Ishikawa (cell line): ENCODE measurements around the gene ALDH3A1.

Experiments used
- CEBPB ChIP-seq: IDR thresholded peaks from 2 replicates; pipeline ENCODE4 v1.6.1; 2012
- CREB1 ChIP-seq: IDR thresholded peaks from 2 replicates; pipeline ENCODE4 v1.6.1; 2012; ENCODE audit warnings: low read depth
- EGR1 ChIP-seq: IDR thresholded peaks from 2 replicates; pipeline ENCODE4 v1.6.1; 2012
- EP300 ChIP-seq: IDR thresholded peaks from 2 replicates; pipeline ENCODE4 v1.6.1; 2012; ENCODE audit warnings: borderline replicate concordance
- FOXM1 ChIP-seq: IDR thresholded peaks from 2 replicates; pipeline ENCODE4 v1.6.1; 2012; ENCODE audit warnings: low read depth, borderline replicate concordance
- NFIC ChIP-seq: IDR thresholded peaks from 2 replicates; pipeline ENCODE4 v1.6.1; 2012
- RAD21 ChIP-seq: IDR thresholded peaks from 2 replicates; pipeline ENCODE4 v1.6.1; 2012; ENCODE audit warnings: low read depth
- TAF1 ChIP-seq: IDR thresholded peaks from 2 replicates; pipeline ENCODE4 v1.6.1; 2012; ENCODE audit warnings: low read depth, mild to moderate bottlenecking
- TCF12 ChIP-seq: IDR thresholded peaks from 2 replicates; pipeline ENCODE4 v1.6.1; 2012; ENCODE audit warnings: low read depth
- TEAD4 ChIP-seq: IDR thresholded peaks from 2 replicates; pipeline ENCODE4 v1.6.1; 2012
- YY1 ChIP-seq: IDR thresholded peaks from 2 replicates; pipeline ENCODE4 v1.6.1; 2012; ENCODE audit warnings: low read depth
- ZBTB7A ChIP-seq: IDR thresholded peaks from 2 replicates; pipeline ENCODE4 v1.6.1; 2012; ENCODE audit warnings: low read depth
- TF ChIP-seq, protein P1 (sequence below): IDR thresholded peaks from 2 replicates; pipeline ENCODE4 v1.6.1; 2012
- TF ChIP-seq, protein P2 (sequence below): IDR thresholded peaks from 2 replicates; pipeline ENCODE4 v1.6.1; 2012; ENCODE audit warnings: low read depth, mild to moderate bottlenecking
- TF ChIP-seq, protein P3 (sequence below): IDR thresholded peaks from 2 replicates; pipeline ENCODE4 v1.6.1; 2012

Gene ALDH3A1

DNA sequence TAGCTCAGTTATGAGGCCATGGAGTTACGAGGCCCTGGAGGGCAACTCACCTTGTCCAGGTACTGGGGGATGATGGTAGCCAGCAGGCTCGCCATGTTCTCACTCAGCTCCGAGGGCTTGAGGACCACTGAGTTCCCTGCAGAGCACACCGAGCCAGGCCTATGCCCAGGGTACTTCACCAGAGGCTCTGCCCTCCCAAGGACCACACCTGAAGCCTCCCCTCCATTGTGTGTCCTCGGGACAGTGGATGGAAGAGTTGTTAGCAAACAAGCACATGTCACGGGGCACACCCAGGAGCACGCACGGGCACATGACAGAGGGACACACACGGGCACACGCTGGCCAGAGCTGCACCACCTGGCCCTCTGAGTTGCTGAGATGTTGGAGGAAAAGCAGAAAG lies 5.6 kb downstream of the ALDH3A1 start:
- TF ChIP-seq TCF12 (no peak), TEAD4 (no peak), TAF1 (no peak), ZBTB7A (no peak)
- TF ChIP-seq, protein P1, sequence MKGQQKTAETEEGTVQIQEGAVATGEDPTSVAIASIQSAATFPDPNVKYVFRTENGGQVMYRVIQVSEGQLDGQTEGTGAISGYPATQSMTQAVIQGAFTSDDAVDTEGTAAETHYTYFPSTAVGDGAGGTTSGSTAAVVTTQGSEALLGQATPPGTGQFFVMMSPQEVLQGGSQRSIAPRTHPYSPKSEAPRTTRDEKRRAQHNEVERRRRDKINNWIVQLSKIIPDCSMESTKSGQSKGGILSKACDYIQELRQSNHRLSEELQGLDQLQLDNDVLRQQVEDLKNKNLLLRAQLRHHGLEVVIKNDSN = no peak

DNA sequence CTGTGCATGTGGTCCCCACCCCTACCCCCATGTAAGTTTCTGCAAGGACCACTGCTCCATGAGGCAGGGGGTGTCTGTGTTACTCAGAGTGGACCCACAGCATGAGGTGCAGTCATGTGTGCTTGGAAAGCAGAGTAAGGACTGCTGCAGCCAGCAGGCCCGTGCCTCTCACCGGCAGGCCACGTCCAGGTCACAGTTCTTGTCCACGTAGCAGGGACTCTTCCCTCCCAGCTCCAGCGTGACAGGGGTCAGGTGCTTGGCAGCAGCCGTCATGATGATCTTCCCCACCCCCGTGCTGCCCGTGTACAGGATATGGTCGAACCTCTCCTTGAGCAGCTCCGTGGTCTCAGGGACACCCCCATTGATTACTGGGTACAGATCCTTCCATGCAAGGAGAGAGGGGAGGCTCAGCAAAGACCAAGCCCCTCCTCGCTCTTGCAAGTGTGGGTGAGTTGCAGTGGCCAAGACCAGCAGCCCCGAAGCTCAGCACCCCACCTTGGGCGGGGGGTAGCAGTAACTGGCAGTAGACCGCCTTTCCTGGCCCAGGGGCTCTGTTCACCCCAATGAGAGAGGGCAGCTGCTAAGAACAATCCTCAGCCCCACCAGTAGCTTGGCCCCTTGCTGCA lies 6.2 kb downstream of the ALDH3A1 start:
- TF ChIP-seq EGR1 (no peak), NFIC (no peak), EP300 (no peak), CEBPB (no peak), FOXM1 (no peak), TCF12 (no peak), ZBTB7A (no peak), TAF1 (no peak), CREB1 (no peak), RAD21 (no peak), TEAD4 (no peak)
- TF ChIP-seq, protein P2, sequence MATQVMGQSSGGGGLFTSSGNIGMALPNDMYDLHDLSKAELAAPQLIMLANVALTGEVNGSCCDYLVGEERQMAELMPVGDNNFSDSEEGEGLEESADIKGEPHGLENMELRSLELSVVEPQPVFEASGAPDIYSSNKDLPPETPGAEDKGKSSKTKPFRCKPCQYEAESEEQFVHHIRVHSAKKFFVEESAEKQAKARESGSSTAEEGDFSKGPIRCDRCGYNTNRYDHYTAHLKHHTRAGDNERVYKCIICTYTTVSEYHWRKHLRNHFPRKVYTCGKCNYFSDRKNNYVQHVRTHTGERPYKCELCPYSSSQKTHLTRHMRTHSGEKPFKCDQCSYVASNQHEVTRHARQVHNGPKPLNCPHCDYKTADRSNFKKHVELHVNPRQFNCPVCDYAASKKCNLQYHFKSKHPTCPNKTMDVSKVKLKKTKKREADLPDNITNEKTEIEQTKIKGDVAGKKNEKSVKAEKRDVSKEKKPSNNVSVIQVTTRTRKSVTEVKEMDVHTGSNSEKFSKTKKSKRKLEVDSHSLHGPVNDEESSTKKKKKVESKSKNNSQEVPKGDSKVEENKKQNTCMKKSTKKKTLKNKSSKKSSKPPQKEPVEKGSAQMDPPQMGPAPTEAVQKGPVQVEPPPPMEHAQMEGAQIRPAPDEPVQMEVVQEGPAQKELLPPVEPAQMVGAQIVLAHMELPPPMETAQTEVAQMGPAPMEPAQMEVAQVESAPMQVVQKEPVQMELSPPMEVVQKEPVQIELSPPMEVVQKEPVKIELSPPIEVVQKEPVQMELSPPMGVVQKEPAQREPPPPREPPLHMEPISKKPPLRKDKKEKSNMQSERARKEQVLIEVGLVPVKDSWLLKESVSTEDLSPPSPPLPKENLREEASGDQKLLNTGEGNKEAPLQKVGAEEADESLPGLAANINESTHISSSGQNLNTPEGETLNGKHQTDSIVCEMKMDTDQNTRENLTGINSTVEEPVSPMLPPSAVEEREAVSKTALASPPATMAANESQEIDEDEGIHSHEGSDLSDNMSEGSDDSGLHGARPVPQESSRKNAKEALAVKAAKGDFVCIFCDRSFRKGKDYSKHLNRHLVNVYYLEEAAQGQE = no peak
- TF ChIP-seq, protein P1 = no peak
- TF ChIP-seq, protein P3, sequence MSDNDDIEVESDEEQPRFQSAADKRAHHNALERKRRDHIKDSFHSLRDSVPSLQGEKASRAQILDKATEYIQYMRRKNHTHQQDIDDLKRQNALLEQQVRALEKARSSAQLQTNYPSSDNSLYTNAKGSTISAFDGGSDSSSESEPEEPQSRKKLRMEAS = no peak

DNA sequence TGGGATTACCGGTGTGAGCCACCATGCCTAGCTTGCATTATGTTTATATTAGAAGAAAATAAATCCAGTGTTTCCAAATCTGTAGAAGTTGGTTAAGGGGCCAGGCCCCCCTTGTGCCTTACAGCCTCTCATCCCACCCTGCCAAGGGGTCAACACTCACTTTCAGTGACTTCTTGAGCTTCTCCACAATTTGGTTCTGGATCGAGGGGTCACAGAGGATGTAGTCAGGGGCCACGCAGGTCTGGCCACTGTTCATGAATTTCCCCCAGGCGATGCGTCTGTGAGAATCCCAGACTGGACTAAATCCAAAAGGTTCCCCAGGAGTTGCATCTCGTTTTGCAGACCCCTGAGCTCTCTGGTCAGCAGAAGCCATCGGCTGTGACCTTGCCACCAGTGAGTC lies 7.2 kb downstream of the ALDH3A1 start:
- TF ChIP-seq, protein P2 = no peak
- TF ChIP-seq CREB1 (no peak), RAD21 (no peak)

DNA sequence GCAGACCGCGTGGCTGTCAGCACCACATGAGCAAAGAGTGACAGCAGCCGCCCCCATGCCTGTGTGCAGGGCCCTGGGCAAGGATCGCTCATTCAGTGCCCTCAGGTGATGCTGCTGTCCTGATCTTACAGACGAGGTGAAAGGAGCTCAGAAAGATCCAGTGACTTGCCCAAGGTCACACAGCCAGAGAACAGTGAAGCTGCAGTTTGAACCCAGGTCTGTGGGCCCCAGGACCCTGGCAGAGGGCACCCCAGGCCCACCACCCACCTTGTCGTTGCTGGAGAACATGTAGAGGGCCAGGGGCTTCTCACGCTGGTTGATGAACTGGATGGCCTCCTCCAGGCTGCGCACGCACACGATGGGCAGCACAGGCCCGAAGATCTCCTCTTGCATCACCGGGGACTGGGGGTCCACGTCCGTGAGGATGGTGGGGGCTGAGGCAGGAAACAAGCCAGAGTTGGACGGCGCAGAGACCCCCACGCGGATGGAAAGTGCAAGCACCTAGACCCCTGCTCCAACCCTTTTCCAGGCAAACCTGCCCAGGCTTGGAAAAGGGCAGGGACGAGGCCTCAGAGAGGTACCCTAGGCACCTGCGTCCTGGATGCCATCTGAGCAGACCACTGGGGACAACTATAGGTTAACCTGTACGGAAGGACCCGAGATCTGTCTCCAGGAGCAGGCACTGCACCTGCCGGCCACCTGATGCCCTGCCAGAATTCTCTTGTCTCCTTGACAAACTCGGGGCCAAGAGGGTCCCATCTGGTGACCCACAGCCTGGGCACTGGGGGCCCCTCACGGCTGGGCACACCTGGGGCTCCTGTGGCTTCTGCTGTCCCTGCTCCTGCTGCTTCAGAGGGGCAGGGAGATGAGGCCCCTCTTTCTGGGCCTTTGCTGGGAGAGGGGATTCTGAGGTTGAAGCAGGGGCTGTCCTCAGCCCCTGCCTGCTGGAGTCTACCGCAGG lies 8.6 kb downstream of the ALDH3A1 start:
- TF ChIP-seq RAD21 = no peak
- no peak for TF ChIP-seq TCF12
- TF ChIP-seq CEBPB = no peak
- TF ChIP-seq NFIC = no peak
- TF ChIP-seq YY1 = no peak
- TF ChIP-seq EGR1 = no peak
- TF ChIP-seq TAF1 = no peak

DNA sequence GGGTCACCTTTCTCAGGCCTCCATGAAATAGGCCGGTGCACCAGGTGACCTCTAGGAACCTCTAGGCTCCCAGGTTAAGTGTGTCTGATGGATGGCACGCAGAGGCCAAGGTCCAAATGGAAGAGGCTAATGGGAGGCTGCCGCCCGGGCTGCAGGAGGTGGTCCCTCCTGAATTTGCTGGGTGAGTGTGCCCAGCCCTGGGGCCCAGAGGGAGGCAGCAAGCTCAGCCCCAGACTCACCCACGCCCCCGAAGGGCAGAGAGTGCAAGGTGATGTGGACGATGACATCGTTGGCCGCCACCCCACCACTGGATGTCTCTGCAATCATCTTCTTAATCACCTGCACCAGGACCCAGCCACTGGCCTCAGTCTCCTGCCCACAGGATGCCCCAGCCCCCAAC lies 9.3 kb downstream of the ALDH3A1 start:
- no peak for TF ChIP-seq ZBTB7A
- TF ChIP-seq NFIC = no peak
- no peak for TF ChIP-seq CREB1
- TF ChIP-seq TCF12 = no peak
- no peak for TF ChIP-seq EGR1
- no peak for TF ChIP-seq EP300
- TF ChIP-seq, protein P2 = no peak
